Dendritic cell treated with granulocyte-macrophage colony-stimulating factor and Interleukin-4, amounts not matched to agents 40 ng/mL and 50 ng/mL, for 4 days (primary cell): ENCODE results near the gene CACNG1.
"Not testable (repeated sequence)": the region's sequence is repeated elsewhere in the genome, so short reads cannot be mapped to it uniquely, and the experiment has no call there.

Source experiments
- H3K27ac Mint-ChIP-seq: one replicate; pipeline ENCODE4 v1.8.0; 2022; ENCODE audit warnings: mild to moderate bottlenecking, mixed read lengths
- H3K27me3 Mint-ChIP-seq: one replicate; pipeline ENCODE4 v1.8.0; 2022; ENCODE audit warnings: mild to moderate bottlenecking, mixed read lengths
- H3K36me3 Mint-ChIP-seq: one replicate; pipeline ENCODE4 v1.8.0; 2022; ENCODE audit warnings: low read depth, mixed read lengths
- H3K4me1 Mint-ChIP-seq: one replicate; pipeline ENCODE4 v1.8.0; 2022; ENCODE audit warnings: low read depth, mixed read lengths
- H3K4me3 Mint-ChIP-seq: one replicate; pipeline ENCODE4 v1.8.0; 2022; ENCODE audit warnings: mild to moderate bottlenecking, moderate library complexity, mixed read lengths
- H3K9me3 Mint-ChIP-seq: one replicate; pipeline ENCODE4 v1.8.0; 2022; ENCODE audit warnings: mixed read lengths
- intact Hi-C: fragments of 100-400 bp; cut with micrococcal nuclease; formaldehyde crosslinking; loops from one replicate; pipeline ENCODE4 v1.15.0; 2022

Gene CACNG1

GRCh38 chr17:67092710-67093109 lies 48.4 kb downstream of the CACNG1 start:
- H3K27ac Mint-ChIP-seq, H3K9me3 Mint-ChIP-seq, H3K4me3 Mint-ChIP-seq, intact Hi-C loops, H3K27me3 Mint-ChIP-seq: not testable (repeated sequence)
- peaks cover 65% of the 10 kb centered on the region for H3K36me3 Mint-ChIP-seq
- peaks cover 29% of the 10 kb centered on the region for H3K4me1 Mint-ChIP-seq

GRCh38 chr17:67093348-67093747 lies 49.0 kb downstream of the CACNG1 start:
- Mint-ChIP-seq H3K9me3 (no peaks in the 10 kb centered on the region), H3K4me1 (peaks cover 29% of the 10 kb centered on the region), H3K36me3 (peaks cover 64% of the 10 kb centered on the region), H3K27me3 (no peaks in the 10 kb centered on the region), H3K4me3 (no peak overlapping the region), H3K27ac (no peak overlapping the region)
- intact Hi-C loops, result no loop called here

- Mint-ChIP-seq H3K36me3 (peaks cover 67% of the 10 kb centered on the region), H3K4me1 (peaks cover 27% of the 10 kb centered on the region)
- H3K4me3 Mint-ChIP-seq, H3K27ac Mint-ChIP-seq, intact Hi-C loops, H3K27me3 Mint-ChIP-seq, H3K9me3 Mint-ChIP-seq: not testable (repeated sequence)
These were observed 50.9 kb downstream of the CACNG1 start for GRCh38 chr17:67095291-67095690.

DNA sequence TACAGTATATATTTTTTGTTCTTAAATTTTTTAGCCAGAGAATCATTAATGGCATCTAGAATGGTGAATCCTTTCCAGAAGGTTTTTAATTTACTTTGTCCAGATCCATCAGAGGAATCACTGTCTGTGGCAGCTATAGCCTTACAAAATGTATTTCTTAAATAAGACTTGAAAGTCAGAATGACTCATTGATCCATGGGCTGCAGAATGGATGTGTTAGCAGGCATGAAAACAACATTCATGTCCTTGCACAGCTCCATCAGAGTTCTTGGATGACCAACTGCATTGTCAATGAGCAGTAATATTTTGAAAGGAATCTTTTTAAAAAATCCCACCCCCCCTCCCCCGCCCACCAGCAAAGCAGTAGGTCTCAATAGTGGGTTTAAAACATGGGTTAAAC lies 51.4 kb downstream of the CACNG1 start:
- H3K27ac Mint-ChIP-seq, result no peak overlapping the region
- peaks cover 72% of the 10 kb centered on the region for H3K36me3 Mint-ChIP-seq
- no peak overlapping the region for H3K4me3 Mint-ChIP-seq
- H3K4me1 Mint-ChIP-seq, result peaks cover 27% of the 10 kb centered on the region
- H3K27me3 Mint-ChIP-seq, result no peaks in the 10 kb centered on the region
- H3K9me3 Mint-ChIP-seq, result no peaks in the 10 kb centered on the region
- intact Hi-C loops, result no loop called here

- intact Hi-C loops, result no loop called here
- H3K9me3 Mint-ChIP-seq, result no peaks in the 10 kb centered on the region
- peaks cover 26% of the 10 kb centered on the region for H3K4me1 Mint-ChIP-seq
- H3K36me3 Mint-ChIP-seq, result peaks cover 80% of the 10 kb centered on the region
- H3K27ac Mint-ChIP-seq, result no peak overlapping the region
- no peak overlapping the region for H3K4me3 Mint-ChIP-seq
- H3K27me3 Mint-ChIP-seq, result no peaks in the 10 kb centered on the region
These were observed 52.3 kb downstream of the CACNG1 start for GRCh38 chr17:67096609-67097008.

DNA sequence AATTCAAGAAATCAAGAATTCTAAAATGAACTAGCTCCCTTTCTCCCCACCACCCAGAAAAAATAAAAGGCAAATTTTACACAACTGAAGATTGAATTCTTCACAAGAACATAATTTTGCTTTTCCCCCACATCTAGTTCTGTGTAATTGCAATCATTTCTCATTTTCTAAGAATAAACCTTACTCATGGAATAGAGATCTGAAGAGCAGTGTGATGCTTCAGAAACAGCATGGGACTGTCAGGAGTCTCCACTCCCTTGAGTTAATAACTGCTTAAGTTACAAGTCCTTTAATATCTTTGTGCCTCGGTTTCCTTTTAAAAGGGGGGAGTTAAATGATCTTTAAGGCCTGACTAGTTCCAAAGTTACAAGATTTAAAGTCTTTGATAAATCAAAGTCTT lies 53.7 kb downstream of the CACNG1 start:
- H3K27me3 Mint-ChIP-seq, result no peaks in the 10 kb centered on the region
- peaks cover 79% of the 10 kb centered on the region for H3K36me3 Mint-ChIP-seq
- H3K9me3 Mint-ChIP-seq, result no peaks in the 10 kb centered on the region
- peaks cover 24% of the 10 kb centered on the region for H3K4me1 Mint-ChIP-seq
- intact Hi-C loops, result no loop called here
- no peak overlapping the region for H3K27ac Mint-ChIP-seq
- no peak overlapping the region for H3K4me3 Mint-ChIP-seq

DNA sequence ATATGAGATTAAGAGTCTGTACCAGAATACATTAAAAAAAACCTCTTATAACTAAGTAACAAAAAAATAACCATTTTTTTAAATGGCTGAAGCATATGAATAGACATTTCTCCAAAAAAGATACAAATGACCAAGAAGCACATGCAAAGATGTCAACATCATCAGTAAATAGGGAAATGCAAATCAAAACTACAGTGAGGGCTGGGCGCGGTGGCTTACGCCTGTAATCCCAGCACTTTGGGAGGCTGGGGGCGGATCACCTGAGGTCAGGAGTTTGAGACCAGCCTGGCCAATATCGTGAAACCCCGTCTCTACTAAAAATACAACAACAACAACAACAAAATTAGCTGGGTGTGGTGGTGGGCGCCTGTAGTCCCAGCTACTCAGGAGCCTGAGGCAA lies 60.3 kb downstream of the CACNG1 start:
- intact Hi-C loops, H3K4me3 Mint-ChIP-seq, H3K9me3 Mint-ChIP-seq, H3K27me3 Mint-ChIP-seq: not testable (repeated sequence)
- Mint-ChIP-seq H3K4me1 (peaks cover 30% of the 10 kb centered on the region), H3K36me3 (peaks cover 73% of the 10 kb centered on the region), H3K27ac (peak overlapping the region; percentile 65)

DNA sequence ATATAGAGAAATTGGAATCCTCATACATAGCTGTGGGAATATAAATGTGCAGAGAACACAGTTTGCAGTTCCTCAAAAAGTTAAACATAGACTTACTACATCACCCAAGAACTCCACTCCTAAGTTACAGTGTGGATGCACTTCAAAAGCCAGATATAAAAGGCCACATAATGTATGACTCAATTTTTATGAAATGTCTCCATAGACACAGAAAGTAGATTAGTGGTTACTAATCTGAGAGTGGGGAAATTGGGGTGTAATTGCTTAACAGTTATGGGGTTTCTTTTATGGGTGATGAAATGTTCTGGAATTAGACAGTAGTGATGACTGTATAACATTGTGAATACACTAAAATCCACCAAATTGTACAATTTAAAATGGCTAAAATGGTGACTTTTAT lies 60.9 kb downstream of the CACNG1 start:
- no peaks in the 10 kb centered on the region for H3K27me3 Mint-ChIP-seq
- H3K4me1 Mint-ChIP-seq, result peaks cover 30% of the 10 kb centered on the region
- intact Hi-C loops, result no loop called here
- H3K36me3 Mint-ChIP-seq, result peaks cover 73% of the 10 kb centered on the region
- peak overlapping the region; percentile 65 for H3K27ac Mint-ChIP-seq
- no peak overlapping the region for H3K4me3 Mint-ChIP-seq
- H3K9me3 Mint-ChIP-seq, result no peaks in the 10 kb centered on the region
